ENCODE measurements around the gene NINJ1.

The NINJ1 gene

DNA sequence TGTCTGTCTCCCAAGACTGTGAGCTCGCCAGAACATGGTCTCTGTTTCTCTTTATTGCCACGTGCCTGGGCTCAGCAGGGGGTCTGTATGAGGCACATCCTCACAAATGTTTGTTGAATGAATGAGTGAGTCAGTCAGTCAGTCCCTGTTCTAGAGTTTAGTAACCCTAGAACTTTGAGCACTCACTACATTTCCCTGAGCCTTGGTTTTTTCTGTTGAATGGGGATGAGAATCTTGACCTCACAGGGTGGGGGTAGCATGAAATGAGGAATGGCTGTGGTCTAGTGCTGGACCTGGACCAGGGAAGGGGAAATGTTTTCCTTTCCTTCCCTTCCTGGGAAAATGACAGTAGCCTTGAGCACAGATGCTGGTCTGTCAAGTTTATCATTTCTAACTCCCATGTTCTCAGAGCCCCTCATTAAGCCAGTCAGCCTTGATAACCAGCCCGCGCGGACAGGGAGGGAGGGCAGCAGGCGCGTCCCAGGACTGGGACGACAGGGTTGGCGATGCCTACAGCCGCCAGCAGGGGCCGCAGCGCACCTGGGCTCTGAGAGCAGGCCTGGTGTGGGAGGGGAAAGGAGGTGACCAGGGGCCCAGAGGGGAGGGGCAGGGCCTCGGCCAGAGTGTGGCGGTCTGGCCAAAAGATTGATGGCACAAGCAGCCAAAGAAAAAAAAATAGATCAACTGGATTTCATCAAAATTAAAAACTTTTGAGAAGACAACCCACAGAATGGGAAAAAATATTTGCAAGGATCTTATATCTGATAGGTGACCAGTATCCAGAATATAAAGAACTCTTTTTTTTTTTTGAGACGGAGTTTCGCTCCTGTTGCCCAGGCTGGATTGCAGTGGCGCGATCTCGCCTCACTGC lies 25.8 kb upstream of the NINJ1 start:
- DNase-seq = peak; percentile 70 to 73

DNA sequence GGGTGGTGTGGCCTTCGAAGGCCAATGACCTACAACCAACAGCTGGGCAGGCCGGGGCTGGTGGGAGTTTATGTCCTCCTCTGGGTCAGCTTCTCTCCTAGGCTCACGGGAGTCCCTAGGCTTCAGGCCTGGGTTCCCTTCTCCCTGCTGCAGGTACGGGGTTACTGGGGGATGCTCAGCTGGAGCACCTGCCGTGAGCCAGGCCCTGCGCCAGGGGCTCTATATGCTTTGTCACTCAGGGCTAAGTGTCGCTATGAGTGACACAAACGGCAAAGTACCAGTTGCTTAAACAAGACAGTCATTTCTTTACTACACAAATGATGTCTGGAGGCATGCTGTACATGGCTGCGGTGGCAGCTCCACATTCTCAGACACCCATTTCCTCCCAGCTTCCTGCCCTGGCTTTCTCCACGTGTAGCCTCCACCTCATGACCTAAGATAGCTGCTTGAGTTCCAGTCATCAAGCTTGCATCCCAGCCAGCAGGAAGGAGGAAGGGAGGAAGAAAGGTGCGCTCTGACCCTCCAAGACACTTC lies 22.5 kb upstream of the NINJ1 start:
- no peak for DNase-seq

DNA sequence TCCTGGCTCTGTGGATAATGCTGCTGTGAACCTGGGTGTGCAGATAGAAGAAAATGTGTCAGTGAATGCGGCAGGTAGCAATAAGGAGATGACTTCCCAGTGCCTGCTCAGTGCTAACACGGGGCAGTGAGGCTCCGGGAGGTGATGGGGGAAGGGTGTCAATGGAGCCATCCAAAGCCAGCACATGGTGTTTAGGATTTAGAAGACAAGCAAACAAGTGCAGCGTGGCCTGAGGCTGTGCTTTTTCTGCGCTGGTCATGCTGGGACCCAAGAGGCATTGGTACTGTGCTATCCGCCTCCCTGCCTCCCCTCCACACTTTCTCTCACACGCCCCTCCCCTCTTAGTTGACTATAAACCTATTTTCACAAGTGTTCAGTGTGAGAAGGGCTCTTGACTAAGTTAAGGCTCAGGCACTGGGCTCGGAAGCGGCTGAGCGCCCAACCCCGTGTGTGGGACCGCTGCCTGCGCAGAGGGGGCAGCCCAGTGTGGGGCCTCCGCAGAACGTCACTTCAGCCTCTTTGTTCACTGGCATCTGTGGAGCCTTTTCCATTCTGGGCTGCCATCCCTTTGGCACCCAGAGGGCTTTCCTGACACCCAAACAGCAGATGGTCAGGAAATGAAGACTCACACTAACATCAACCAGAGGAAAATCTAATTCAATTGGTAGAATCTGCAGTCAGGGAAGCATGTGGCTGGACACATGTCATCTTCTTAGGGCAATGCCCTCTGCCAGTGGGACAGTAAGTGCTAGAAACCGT lies 21.8 kb upstream of the NINJ1 start:
- no peak for DNase-seq

DNA sequence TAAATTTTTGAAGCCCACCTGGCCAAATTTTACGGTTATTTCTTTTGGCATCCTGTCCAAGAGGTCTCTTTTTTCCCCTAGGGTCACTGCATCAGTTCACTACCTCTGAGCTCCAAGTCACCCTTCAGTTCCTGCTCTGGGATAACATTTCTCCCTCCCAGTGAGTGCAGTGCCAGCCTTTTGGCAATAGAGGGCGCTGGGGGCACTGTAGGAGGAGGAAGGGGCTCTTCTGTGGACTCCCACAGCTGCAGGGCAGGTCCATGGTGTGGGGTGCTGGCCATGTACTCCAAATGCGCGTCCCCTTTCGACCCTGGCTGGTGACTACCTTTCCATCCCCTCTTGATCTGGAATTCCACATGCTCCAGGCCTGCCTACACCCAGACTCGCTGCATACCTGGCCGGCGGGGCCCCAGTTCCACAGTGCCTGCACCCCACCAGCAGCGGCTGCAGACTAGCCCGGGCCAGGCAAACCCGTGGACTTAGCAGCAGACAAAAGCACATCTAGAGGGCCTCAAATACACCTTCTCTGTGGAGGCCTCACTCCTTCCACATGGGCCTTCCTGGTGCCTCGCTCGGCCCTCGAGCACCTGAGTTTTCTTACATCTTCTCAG lies 20.3 kb upstream of the NINJ1 start:
- peak; percentile 41 to 48 for DNase-seq

DNA sequence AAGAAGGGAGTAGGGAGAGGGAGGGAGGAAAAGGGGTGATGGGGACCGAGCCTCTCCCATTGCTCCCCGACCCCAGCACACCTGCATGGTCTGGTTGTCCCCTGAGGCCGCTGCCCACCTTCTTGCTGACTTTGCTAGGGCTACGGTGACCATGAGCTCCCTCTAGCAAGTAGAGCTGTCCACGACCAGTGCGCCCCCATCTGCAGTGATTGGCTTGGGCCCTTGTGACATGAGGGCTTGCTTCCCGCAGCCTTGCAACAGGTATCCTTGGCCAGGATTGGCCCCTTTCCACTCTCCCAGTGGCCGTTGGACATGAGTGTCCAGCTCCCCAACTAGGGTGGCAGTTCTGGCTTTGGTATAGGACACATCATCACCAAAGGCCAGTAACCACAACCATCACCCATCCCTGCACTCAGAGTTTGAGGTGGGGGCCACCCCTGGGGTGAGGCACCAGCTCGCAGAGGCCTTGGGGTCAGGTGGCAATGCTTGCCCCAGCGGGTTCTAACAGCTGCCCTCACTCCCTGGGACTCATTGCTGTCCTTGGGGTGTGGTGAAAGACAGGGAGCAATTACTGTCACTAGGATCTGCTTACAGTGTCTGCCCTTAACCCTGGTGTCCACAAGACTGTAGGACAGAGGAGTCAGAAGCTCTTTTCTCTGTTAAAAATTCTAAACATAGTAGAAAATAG lies 17.2 kb upstream of the NINJ1 start:
- no peak for DNase-seq

DNA sequence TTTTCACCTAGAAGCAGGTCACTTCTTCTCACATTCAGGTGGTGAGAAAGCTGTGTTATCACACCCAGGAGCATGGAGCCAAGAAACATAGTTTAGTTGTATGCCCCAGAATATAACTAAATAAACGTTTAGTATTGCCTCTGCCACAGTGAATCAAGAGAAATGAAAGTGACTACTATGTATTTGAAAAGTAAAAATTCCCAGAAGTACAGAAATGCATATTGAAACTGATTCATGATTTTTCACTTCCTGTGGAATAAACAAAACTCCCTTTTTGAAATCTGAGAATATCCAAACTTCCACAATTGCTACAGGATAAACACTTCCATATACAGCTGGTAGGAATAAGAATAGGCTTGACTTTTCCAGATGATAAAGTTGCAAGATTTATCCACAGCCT lies 15.3 kb upstream of the NINJ1 start:
- DNase-seq = no peak

DNA sequence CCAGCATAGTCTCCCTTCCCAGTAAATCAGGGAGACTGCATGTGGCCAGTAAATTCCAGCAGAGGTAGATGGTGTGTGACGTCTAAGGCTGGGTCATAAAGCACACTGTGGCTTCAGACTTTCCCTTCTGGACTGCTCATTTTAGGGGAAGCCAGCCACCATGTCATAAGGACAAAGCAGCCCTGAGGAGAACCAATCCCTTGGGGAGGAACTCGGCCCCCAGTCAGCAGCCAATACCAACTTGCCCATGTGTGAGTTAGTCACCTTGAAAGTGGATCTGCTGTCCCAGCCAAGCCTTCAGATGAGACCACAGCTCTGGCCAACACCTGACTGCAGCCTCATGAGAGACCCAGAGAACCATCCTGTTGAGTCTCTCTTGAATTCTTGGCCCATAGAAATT lies 14.7 kb upstream of the NINJ1 start:
- DNase-seq = no peak

DNA sequence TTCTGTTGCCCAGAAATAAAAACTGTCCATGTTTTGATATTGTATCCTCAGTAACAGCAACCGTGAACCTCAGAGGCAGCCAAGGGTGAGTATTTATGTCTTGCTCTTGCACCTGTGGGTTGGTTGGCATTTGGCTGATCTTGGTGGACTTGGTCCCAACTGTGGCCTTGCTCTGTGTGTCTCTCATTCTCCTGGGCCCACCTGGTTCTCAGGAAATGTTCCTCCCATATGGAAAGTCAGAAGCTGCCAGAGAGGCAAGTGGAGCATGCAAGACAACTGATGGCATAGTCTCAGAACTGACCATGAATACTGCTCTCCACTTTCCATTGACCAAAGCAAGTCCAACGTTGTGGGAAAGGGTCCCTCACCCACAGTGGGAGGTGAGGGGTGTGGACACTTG lies 13.6 kb upstream of the NINJ1 start:
- DNase-seq = no peak

DNA sequence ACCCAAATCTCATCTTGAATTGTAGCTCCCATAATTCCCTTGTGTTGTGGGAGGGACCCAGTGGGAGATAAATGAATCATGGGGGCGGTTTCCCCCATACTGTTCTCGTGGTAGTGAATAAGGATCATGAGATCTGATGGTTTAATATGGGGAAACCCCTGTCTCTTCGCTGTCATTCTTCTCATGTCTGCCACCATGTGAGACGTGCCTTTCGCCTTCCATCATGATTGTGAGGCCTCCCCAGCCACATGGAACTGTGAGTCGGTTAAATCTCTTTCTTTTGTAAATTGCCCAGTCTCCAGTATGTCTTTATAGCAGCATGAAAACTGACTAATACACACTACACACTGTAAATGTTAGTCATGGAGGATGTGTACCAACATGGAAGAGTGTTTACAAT lies 12.6 kb upstream of the NINJ1 start:
- peak in 1 of 2 donors; percentile 36 for DNase-seq

DNA sequence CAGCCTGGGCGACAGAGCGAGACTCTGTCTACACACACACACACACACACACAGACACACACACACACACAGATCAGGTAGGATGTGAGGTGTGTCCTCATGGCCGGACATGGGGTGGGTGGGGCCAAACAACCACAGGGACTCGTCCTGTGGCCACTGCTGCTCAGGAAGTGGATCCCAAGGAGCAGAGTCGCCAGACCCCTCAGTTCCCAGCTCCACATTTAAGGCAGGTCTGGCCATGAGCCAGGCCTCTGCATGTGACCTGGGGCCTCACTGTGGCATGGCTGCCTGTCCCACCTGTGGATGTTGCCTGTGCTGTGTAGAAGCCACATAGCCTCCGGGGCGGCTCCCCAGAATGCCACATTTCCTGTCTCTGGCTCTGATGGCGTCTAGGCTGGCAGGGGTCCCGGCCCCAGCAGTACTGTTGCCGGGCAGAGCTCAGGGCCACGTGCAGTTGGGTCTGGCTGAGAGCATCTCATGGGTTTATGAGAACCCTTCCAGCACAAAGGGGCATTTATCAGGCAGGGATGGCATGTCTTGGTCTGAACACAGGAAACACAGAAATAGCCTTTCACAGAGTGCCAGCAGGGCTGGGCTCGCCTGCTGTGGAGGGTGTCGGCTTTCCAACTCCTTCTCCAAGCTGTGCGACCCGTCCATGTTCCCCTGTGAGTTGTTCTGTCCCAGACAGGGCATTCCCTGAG lies 9.9 kb upstream of the NINJ1 start:
- DNase-seq = peak; percentile 68 to 76

DNA sequence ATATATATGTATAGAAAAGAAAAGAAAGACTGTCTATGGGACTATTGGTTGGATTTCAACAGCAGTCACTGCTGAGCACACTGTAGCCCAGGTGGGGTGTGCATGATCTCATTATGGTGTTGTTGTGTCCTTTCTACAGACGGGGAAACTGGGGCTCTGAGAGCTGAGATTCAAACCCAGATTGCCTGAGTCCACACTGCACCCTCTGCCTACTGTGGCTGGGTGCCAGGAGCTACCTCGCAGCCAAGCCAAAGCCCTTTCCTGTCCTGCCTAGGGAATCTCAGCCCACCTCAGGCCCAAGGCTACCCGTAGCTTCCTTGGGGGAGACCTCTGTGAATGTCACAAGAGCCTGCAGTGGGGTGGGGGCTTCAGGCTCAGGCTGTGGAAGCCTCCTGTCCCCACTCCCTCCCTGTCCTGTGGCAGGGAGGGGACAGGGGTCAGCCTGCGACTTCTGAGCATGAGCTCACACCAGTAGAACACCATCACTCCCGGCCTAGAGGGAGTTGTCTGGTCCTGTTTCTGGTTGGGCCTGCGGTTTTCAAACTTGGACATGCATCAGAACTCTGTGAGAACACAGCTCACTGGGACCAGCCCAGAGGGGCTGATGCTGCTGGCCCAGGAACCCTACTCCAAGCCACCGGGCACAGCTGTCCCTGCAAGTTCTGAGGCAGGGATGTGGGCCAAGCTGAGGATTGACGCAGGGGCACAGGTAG lies 7.9 kb upstream of the NINJ1 start:
- no peak for DNase-seq

DNA sequence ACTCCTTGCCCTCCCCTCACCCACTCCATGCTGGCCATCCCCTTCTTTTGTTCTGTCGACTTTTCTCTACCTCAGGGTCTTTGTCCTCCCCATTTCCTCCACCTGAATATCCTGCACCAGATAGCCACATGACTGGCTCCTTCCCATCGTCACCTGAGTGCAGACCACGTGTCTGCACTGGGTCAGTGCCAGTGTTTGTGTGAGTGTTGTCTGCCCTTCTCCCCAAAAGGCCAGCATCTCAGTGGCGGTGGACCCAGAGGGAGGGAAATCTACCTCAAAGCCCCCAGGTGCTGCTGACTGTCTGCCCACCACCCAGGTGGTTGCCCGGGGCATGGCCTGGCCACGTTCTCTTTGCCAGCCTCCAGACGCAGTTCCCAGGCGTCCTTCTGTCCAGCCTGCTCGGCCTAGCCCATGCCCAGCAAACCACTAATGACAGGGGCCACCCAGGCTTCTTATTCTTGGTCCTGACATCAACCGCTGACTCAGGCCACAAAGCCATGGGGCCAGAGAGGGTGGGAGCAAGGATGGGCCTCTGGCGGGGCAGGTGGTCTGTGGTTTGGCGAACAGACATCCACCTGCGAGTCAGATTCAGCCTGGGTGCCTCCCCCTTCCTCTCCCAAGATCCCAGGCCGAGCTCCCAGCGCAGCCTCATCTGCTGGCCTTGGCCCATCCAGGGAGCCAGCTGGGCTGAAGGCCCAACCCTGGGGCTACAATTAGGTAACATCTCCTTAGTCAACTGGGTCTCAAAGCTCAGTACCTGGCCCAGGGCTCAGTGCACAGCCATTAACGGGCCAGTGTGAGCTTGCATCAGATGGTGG lies 5.5 kb upstream of the NINJ1 start:
- no peak for DNase-seq

DNA sequence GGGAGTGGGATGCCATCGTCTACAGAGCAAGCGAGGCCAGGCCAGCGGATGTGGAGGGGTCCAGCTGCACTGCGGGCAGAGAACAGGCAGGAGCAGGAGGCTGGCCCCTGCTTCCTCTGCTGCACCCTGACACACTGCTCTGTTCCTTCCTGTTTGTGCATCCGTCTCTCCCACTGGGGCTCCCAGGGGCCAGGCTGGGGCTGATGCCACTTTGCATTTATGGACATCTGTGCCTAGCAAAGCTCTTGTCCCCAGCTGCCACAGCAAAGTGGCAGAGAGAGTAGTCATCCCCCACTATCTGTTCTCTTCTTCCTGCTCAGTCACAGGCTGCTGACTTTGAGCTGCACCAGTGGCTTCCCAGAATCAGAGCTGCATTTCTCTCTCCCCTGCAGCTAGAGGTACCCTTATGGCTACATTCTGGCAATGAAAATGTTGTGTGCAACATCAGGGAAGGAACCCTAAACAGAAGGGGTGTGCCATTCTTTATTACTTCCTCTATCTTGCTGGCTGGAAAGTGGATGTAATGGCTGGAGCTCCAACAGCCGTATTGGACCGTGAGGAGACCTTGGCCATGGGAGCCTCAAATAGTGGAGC lies 4.2 kb upstream of the NINJ1 start:
- no peak for DNase-seq

DNA sequence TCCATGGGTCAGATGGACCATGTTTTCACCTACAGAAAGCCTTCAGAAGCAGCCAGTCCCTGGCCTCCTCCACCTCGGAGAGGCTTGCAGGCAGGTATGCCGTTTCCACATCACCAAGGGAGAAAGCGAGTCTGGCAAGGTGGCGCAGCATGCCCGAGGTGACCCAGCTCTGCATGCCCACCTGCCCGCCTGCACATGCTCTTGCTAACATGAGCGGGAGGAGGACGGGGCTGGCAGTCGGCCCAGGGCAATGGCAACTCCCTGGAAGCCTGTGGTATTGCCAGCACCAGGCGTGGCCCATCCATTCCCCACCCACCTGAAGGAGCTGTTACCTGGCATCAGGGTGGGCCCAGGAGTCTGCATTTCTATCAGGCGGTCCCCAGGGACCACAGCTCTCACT lies 3.3 kb upstream of the NINJ1 start:
- no peak for DNase-seq

DNA sequence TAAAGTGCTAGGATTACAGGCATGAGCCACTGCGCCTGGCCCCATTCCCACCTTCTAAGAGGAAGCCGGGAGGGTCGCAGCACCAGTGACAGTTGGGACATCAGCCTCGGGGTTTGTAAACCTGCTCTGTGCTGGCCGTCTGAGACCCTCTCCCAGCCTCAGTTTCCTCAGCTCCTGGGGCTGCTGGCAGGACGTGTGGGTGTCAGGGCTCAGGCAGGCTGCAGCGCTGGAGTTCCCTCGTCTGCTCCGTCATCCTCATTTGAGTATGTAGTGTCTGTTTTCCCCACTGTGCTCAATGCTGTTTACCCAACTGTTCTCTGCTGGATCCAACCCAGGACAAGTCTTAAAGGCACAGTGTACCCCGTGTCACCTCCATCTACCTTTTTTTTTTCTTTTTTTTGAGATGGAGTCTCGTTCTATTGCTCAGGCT lies 2.0 kb upstream of the NINJ1 start:
- DNase-seq = no peak

DNA sequence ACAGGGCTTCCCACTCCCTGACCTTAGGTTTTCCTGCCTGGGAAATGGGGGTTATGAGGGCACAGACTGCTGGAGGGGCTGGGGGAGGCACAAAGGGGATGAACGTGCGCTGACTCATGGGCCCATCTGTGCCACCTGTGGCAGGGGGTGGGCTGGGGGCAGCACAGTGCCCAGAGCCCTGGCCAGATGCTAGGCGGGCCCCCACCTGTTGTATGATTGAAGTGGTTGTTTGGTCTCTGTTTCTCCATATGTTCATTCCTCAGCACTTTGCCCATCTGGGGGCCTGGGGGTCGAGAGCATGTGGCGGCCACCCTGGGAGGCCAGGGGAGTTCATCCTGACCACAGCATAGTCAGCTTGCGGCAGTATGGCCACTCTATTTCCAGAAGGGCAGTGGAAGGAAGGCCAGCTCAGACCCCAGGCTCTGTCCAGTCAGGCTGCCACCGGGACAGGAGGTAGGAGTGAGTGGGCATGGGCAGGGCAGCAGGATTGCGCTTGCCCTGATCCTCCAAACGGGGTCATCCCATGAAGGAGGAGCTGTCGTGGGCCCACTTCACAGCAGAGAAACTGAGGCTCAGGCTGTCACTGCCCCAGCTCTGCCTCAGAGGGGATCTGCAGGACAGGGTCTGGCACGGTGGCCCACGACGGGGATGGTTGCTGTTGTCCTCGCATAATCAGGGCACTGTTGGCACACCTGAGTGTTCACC lies 841 bp upstream of the NINJ1 start:
- no peak for DNase-seq

DNA sequence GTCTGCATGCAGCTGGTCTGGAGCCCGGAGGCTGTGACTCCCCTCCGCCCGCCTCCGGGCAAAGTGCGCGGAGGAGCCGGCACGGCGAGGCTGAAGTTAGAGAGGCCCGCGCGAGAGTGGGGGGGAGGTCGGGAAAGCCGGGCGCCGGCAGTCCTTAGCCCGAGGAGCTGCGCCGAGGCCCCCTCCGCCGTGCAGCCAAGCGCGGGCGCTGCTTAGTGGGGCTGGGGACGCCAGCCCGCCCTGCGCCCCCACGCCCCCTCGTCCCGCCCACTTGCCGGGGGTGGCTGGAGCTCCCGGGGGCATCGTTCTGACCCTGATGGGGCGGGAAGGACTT lies 403 bp downstream of the NINJ1 start:
- DNase-seq = no peak

DNA sequence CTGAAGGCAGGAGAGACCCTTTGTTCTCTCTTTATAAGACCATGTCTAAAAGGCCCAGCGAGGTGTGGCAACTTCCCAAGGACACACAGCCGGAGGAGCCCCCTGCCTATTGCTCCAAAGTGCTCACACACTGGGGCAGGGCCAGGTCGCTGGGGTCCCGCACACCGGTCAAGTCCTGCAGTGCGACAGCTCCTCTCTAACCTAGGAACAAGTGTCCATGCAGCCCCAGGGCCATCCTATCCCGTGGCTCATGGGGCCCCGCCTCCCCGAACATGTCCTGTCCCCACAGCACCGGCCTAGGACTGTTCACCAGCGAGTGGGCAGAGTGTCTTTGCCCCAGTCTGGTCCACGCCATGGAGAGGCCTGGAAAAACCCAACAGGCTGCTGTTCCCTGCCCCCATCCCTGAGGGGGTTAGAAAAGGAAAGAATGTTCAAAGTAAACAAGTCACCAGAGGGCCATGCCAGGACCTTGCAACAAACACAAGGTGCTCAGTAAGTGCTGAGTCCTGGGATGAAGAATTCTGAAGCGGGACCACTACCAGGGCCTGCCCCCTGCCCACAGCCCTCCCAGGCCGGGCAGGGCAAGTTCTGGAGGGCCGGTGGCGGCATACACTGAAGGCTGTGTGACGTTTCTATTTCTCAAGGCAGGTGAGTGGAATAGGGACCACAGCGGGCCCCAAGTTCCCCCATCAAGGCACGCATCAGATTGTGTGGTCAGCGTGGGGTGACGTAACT lies 938 bp downstream of the NINJ1 start:
- DNase-seq = peak; percentile 70 to 84
